Upper lobe of right lung (tissue), 1 donor: ENCODE data around the gene RCL1. TPM values are rescaled to one million over a fixed set of nuclear protein-coding genes. Genes with fewer than 3 reads are reported as not detected.

Experiments used
- ATAC-seq: fragments of 200-7000 bp; cut with Tn5 transposase; one replicate; pipeline ENCODE4 v1.9.1; 2020; ENCODE audit warnings: mild to moderate bottlenecking, moderate library complexity
- DNase-seq: peaks from one replicate; pipeline ENCODE4 v3.0.0-alpha.2; 2020
- H3K27ac ChIP-seq: fragments of 200-600 bp; one replicate; pipeline ENCODE4 v1.8.0; 2022
- H3K27me3 ChIP-seq: fragments of 200-600 bp; one replicate; pipeline ENCODE4 v1.8.0; 2022; ENCODE audit warnings: mild to moderate bottlenecking
- H3K36me3 ChIP-seq: fragments of 200-600 bp; one replicate; pipeline ENCODE4 v1.8.0; 2022
- H3K4me1 ChIP-seq: fragments of 200-600 bp; one replicate; pipeline ENCODE4 v1.8.0; 2022
- H3K4me3 ChIP-seq: fragments of 200-600 bp; one replicate; pipeline ENCODE4 v1.8.0; 2022; ENCODE audit warnings: mild to moderate bottlenecking
- H3K9me3 ChIP-seq: fragments of 200-600 bp; one replicate; pipeline ENCODE4 v1.8.0; 2022
- intact Hi-C: fragments of 100-400 bp; cut with DNase I; formaldehyde crosslinking; loops from one replicate; pipeline ENCODE4 v1.11.0; 2022
- total RNA-seq: library from RNA; stranded (reverse); fragmentation: NEBNext Ultra II Directional; extraction: Animal tissue kit (Norgen Biotek cat#: 25700); gene quantifications from one replicate; pipeline ENCODE4 v1.2.1, GENCODE V29; 2021
- TF ChIP-seq, protein P1 (sequence below): fragments of 200-600 bp; IDR thresholded peaks from one replicate; pipeline ENCODE4 v1.8.0; 2022; ENCODE audit warnings: antibody characterized with exemption
- donor health status: DM: no; HTN: yes; CAD: no; lungs with severe emphysema.

RCL1 gene
- total RNA-seq, 1 donor from 2014 or later, result 19.6 TPM

DNA sequence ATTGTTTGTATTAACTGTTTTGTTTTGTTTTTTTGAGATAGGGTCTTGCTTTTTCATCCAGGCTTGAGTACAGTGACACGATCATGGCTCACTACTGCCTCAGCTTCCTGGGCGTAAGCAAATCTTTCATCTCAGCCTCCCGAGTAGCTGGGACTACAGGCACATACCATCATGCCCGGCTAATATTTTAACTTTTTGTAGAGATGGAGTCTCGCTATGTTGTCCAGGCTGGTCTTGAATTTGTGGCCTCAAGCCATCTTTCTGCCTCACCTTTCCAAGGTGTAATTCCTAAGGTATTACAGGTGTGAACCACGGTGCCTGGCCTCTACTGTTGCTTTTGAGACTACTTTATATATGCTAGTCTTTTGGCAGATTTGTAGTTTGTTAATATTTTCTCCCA is 8.4 kb downstream of the RCL1 start:
- H3K27ac ChIP-seq, result no peak overlapping the region
- no peaks in the 10 kb centered on the region for H3K27me3 ChIP-seq
- peaks cover 27% of the 10 kb centered on the region for H3K4me1 ChIP-seq
- ATAC-seq, result no peak
- intact Hi-C loops, result no loop called here
- DNase-seq, result no peak
- TF ChIP-seq, protein P1, sequence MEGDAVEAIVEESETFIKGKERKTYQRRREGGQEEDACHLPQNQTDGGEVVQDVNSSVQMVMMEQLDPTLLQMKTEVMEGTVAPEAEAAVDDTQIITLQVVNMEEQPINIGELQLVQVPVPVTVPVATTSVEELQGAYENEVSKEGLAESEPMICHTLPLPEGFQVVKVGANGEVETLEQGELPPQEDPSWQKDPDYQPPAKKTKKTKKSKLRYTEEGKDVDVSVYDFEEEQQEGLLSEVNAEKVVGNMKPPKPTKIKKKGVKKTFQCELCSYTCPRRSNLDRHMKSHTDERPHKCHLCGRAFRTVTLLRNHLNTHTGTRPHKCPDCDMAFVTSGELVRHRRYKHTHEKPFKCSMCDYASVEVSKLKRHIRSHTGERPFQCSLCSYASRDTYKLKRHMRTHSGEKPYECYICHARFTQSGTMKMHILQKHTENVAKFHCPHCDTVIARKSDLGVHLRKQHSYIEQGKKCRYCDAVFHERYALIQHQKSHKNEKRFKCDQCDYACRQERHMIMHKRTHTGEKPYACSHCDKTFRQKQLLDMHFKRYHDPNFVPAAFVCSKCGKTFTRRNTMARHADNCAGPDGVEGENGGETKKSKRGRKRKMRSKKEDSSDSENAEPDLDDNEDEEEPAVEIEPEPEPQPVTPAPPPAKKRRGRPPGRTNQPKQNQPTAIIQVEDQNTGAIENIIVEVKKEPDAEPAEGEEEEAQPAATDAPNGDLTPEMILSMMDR, result no peak
- no peaks in the 10 kb centered on the region for H3K9me3 ChIP-seq
- no peaks in the 10 kb centered on the region for H3K36me3 ChIP-seq
- no peak overlapping the region for H3K4me3 ChIP-seq

DNA sequence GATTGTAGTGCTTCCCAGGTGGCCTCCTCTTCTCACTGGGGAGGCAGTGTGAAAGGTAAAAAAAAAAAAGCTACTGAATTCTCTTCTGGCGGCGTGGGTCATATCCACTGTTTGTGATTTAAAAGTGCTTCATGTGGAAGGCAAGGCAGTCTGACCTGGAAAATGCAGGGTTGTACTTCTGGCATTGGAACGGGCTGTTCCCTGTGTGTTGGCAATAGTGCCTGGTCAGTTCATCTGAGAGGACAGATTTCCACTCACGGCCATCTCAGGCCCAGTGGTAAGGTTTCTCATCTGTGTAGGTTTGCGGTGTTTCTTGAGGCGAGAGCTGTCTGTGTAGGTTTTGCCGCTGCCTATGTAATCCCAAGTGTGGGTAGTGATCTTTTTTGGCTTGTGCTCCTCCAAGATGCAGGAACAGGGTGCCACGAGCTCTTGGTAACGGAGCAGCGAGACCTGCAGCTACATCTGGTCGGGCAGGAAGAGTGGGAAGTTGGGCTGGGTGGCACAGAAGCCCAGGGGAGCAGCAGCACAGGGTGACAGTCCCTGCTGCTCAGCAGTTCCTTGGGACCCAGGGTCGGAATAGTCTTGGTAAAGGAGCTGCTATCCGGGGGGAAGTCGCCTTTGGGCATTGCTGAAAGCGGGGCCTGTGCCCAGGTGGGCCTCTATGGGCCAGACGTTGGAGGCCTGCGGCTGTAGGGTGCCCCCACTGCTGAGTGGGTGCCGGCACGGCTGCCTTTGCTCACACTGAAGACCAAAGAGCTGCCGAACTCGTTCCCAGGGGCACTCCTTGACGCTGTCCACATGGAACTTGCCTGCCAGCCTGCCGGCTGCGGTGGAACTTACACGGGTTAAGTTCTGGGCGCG is 11.2 kb downstream of the RCL1 start:
- TF ChIP-seq, protein P1, result no peak
- intact Hi-C loops, result no loop called here
- Histone ChIP-seq H3K36me3 (no peaks in the 10 kb centered on the region), H3K9me3 (no peaks in the 10 kb centered on the region), H3K27ac (no peak overlapping the region), H3K4me3 (no peak overlapping the region), H3K4me1 (peaks cover 10% of the 10 kb centered on the region), H3K27me3 (no peaks in the 10 kb centered on the region)
- DNase-seq, result no peak
- no peak for ATAC-seq

DNA sequence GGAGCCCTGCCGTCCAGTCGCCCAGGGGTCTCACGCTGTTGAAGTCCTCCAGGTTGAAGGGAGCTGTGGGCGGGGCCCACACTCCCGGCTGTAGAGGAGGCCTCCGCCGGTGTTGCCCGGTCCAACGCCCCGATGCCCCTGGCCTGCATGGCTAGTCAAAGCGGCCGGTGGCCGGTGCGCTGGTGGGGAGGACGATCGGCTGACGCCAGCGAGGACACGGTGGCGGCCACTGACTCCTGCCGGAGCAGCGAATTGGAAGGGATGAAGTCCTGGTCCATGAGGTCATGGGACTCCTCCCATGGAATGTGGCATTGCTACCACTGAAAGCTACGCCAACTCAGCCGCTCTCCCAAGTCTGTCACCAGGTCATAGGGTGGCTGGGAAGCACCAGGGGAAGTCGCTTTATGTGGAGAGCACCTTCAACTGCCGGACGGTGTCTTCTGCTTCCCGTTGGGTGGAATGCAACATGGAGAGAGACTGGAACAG is 11.8 kb downstream of the RCL1 start:
- Histone ChIP-seq H3K27me3 (no peaks in the 10 kb centered on the region), H3K9me3 (no peaks in the 10 kb centered on the region), H3K27ac (no peak overlapping the region), H3K36me3 (no peaks in the 10 kb centered on the region), H3K4me3 (no peak overlapping the region), H3K4me1 (peaks cover 3% of the 10 kb centered on the region)
- intact Hi-C loops, result no loop called here
- ATAC-seq (no peak), DNase-seq (no peak)
- TF ChIP-seq, protein P1, result no peak

GRCh38 chr9:4805191-4805918 is 12.6 kb downstream of the RCL1 start:
- no peak overlapping the region for H3K27ac ChIP-seq

DNA sequence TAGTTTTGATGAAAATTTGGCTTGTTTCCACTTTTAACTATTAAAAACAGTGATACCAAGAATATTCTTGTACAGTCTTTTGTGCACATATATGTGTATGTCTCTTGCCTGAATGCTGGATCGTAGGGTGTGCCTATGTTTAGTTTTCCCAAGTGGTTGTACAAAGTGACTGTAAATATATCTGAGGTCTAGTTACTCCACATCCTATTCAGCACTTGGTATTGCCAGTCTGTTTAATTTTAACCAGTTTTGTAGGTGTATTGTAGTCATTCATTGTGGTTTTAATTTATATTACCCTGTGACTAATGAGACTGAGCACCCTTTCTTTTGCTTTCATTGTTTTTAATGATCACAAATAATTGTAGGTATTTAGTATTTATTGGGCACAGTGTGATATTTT is 17.8 kb downstream of the RCL1 start:
- no peaks in the 10 kb centered on the region for H3K4me1 ChIP-seq
- H3K27me3 ChIP-seq, result no peaks in the 10 kb centered on the region
- intact Hi-C loops, result no loop called here
- TF ChIP-seq, protein P1, result no peak
- no peaks in the 10 kb centered on the region for H3K36me3 ChIP-seq
- H3K9me3 ChIP-seq, result no peaks in the 10 kb centered on the region
- no peak for DNase-seq
- no peak overlapping the region for H3K4me3 ChIP-seq
- no peak for ATAC-seq
- H3K27ac ChIP-seq, result no peak overlapping the region

More at GRCh38 chr9:4805191-4805918, 12.6 kb downstream of the RCL1 start:
- no peaks in the 10 kb centered on the region for H3K36me3 ChIP-seq
- intact Hi-C loops, result no loop called here
- H3K27me3 ChIP-seq, result no peaks in the 10 kb centered on the region
- no peaks in the 10 kb centered on the region for H3K4me1 ChIP-seq
- H3K9me3 ChIP-seq, result no peaks in the 10 kb centered on the region
- ATAC-seq (peak; percentile 72), DNase-seq (no peak)
- no peak overlapping the region for H3K4me3 ChIP-seq
- TF ChIP-seq, protein P1, result no peak
